ENCODE data around the gene PDXK.
A peak's percentile ranks its signal among the peaks of the same experiment; 100 is the strongest.

Gene PDXK

GRCh38 chr21:43768868-43769167 is 49.9 kb downstream of the PDXK start:
- H3K4me3 ChIP-seq (ENCODE audit: low read depth, low read length), result no peak overlapping the region
- no peaks in the 10 kb centered on the region for H3K9me3 ChIP-seq (ENCODE audit: control insufficient read depth, insufficient read depth, low read length)

GRCh38 chr21:43769325-43769958 is 50.5 kb downstream of the PDXK start:
- Histone ChIP-seq H3K4me1 (ENCODE audit: control insufficient read depth, insufficient read depth, low read length) (peaks cover 27% of the 10 kb centered on the region), H3K27ac (ENCODE audit: low read depth, low read length) (no peak overlapping the region), H3K36me3 (ENCODE audit: control insufficient read depth, insufficient read depth, low read length) (peaks cover 15% of the 10 kb centered on the region), H3K27me3 (ENCODE audit: control insufficient read depth, insufficient read depth, low read length) (no peaks in the 10 kb centered on the region), H3K9ac (ENCODE audit: low read depth, low read length) (no peak overlapping the region), H3K9me3 (ENCODE audit: control insufficient read depth, insufficient read depth, low read length) (no peaks in the 10 kb centered on the region), H3K4me3 (ENCODE audit: low read depth, low read length) (no peak overlapping the region)

More at GRCh38 chr21:43768868-43769167, 49.9 kb downstream of the PDXK start:
- H3K27ac ChIP-seq (ENCODE audit: low read depth, low read length), result peak overlapping the region; percentile 67
- peaks cover 9% of the 10 kb centered on the region for H3K36me3 ChIP-seq (ENCODE audit: control insufficient read depth, insufficient read depth, low read length)
- no peak overlapping the region for H3K9ac ChIP-seq (ENCODE audit: low read depth, low read length)
- H3K27me3 ChIP-seq (ENCODE audit: control insufficient read depth, insufficient read depth, low read length), result no peaks in the 10 kb centered on the region
- peaks cover 27% of the 10 kb centered on the region for H3K4me1 ChIP-seq (ENCODE audit: control insufficient read depth, insufficient read depth, low read length)

- H3K27me3 ChIP-seq (ENCODE audit: control insufficient read depth, insufficient read depth, low read length), result no peaks in the 10 kb centered on the region
- H3K4me3 ChIP-seq (ENCODE audit: low read depth, low read length), result no peak overlapping the region
- peaks cover 28% of the 10 kb centered on the region for H3K4me1 ChIP-seq (ENCODE audit: control insufficient read depth, insufficient read depth, low read length)
- H3K9ac ChIP-seq (ENCODE audit: low read depth, low read length), result no peak overlapping the region
- peaks cover 17% of the 10 kb centered on the region for H3K36me3 ChIP-seq (ENCODE audit: control insufficient read depth, insufficient read depth, low read length)
- no peak overlapping the region for H3K27ac ChIP-seq (ENCODE audit: low read depth, low read length)
- H3K9me3 ChIP-seq (ENCODE audit: control insufficient read depth, insufficient read depth, low read length), result no peaks in the 10 kb centered on the region
These were observed 51.2 kb downstream of the PDXK start for GRCh38 chr21:43770066-43770655.

GRCh38 chr21:43771199-43771675 is 52.3 kb downstream of the PDXK start:
- peaks cover 17% of the 10 kb centered on the region for H3K36me3 ChIP-seq (ENCODE audit: control insufficient read depth, insufficient read depth, low read length)
- H3K4me1 ChIP-seq (ENCODE audit: control insufficient read depth, insufficient read depth, low read length), result peaks cover 31% of the 10 kb centered on the region
- H3K27ac ChIP-seq (ENCODE audit: low read depth, low read length), result no peak overlapping the region
- H3K9ac ChIP-seq (ENCODE audit: low read depth, low read length), result no peak overlapping the region
- H3K4me3 ChIP-seq (ENCODE audit: low read depth, low read length), result no peak overlapping the region
- H3K27me3 ChIP-seq (ENCODE audit: control insufficient read depth, insufficient read depth, low read length), result no peaks in the 10 kb centered on the region
- H3K9me3 ChIP-seq (ENCODE audit: control insufficient read depth, insufficient read depth, low read length), result no peaks in the 10 kb centered on the region

DNA sequence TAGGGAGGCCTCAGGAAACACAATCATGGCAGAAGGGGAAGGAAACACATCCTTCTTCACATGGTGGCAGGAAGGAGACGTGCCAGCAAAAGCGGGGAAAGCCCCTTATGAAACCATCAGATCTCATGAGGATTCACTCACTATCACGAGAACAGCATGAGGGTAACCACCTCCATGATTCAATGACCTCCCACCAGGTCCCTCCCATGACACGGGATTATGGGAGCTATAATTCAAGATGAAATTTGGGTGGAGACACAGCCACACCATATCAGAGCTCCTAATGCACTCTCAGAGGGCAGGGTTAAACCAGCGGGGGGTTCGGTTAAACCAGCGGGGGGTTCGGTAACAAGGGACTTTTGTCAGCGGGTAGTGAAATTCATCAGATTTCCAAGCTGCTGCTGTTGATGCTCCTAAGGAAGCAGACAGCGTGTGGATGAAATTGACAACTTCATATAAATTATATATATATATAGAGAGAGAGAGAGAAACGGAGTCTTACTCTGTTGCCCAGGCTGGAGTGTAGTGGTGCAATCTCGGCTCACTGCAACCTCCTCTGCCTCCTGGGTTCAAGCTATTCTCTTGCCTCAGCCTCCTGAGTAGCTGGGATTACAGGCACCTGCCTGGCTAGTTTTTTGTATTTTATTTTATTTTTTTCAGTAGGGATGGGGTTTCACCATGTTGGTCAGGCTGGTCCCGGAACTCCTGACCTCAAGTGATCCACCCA is 52.9 kb downstream of the PDXK start:
- Histone ChIP-seq H3K27me3 (ENCODE audit: control insufficient read depth, insufficient read depth, low read length) (no peaks in the 10 kb centered on the region), H3K4me3 (ENCODE audit: low read depth, low read length) (no peak overlapping the region), H3K9ac (ENCODE audit: low read depth, low read length) (no peak overlapping the region), H3K4me1 (ENCODE audit: control insufficient read depth, insufficient read depth, low read length) (peaks cover 31% of the 10 kb centered on the region), H3K27ac (ENCODE audit: low read depth, low read length) (no peak overlapping the region), H3K36me3 (ENCODE audit: control insufficient read depth, insufficient read depth, low read length) (peaks cover 17% of the 10 kb centered on the region), H3K9me3 (ENCODE audit: control insufficient read depth, insufficient read depth, low read length) (no peaks in the 10 kb centered on the region)

DNA sequence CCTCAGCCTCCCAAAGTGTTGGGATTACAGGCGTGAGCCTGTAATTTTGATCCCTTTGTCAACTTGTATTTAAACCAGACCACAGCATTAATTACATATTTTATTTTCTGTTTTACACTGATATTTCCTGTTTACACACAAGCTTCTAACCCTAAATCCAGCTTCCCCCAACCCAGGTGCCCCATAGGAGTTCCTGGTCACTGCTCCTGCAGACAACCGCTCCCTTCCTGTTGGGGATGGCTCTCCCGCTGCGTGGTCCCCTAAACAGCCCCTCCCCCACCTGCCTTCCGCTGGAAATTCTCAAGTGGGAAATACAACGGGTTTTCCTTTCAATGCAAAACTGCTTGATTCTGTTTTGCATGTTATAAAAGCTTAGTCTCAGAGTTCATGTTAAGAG is 53.5 kb downstream of the PDXK start:
- Histone ChIP-seq H3K36me3 (ENCODE audit: control insufficient read depth, insufficient read depth, low read length) (peaks cover 17% of the 10 kb centered on the region), H3K4me1 (ENCODE audit: control insufficient read depth, insufficient read depth, low read length) (peaks cover 31% of the 10 kb centered on the region), H3K27ac (ENCODE audit: low read depth, low read length) (no peak overlapping the region), H3K27me3 (ENCODE audit: control insufficient read depth, insufficient read depth, low read length) (no peaks in the 10 kb centered on the region), H3K9ac (ENCODE audit: low read depth, low read length) (no peak overlapping the region), H3K4me3 (ENCODE audit: low read depth, low read length) (no peak overlapping the region), H3K9me3 (ENCODE audit: control insufficient read depth, insufficient read depth, low read length) (no peaks in the 10 kb centered on the region)

DNA sequence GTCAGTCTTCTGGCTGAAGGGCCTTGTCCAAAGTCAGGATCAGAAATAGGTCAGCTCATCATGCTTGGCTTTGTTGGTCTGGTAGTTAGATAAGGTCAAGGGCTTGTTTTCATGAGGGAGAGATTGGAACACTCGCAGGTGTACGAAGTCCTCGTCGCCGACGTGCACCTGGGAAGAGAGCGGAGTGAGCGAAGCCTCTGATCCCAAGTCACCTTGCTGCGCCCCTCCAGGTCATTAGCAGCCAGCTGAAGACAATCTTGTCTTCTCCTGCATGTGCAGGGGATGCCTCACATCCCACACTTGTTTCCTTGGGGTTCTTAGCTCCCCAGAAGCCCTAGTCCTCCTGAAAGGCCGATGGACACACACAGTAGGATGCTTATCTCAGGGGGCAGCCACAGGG is 55.2 kb downstream of the PDXK start:
- Histone ChIP-seq H3K9me3 (ENCODE audit: control insufficient read depth, insufficient read depth, low read length) (no peaks in the 10 kb centered on the region), H3K4me1 (ENCODE audit: control insufficient read depth, insufficient read depth, low read length) (peaks cover 20% of the 10 kb centered on the region), H3K4me3 (ENCODE audit: low read depth, low read length) (no peak overlapping the region), H3K27me3 (ENCODE audit: control insufficient read depth, insufficient read depth, low read length) (no peaks in the 10 kb centered on the region), H3K27ac (ENCODE audit: low read depth, low read length) (no peak overlapping the region), H3K36me3 (ENCODE audit: control insufficient read depth, insufficient read depth, low read length) (peaks cover 17% of the 10 kb centered on the region), H3K9ac (ENCODE audit: low read depth, low read length) (no peak overlapping the region)

DNA sequence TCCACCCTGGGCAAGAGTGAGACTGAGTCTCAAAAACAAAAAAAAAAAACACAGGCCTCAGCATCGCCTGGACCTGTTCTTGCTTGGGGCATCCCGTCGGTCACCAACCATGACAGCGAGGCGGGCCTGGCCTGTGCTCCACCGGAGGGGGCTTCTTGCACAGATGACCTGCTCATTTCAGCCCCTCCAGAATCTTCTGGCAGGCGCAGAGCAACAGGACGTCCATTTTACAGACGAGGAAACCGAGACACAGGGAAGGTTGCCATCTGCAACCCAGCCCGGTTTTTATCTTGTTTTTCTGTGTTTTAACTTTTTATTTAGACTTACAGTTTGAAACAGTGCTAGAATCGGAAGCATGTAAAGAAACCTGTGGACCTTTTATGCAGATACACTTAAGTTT is 56.3 kb downstream of the PDXK start:
- Histone ChIP-seq H3K9ac (ENCODE audit: low read depth, low read length) (0 out of 2 replicates have a peak overlapping the region, but pooled peaks have one; percentile 64), H3K36me3 (ENCODE audit: control insufficient read depth, insufficient read depth, low read length) (peaks cover 17% of the 10 kb centered on the region), H3K4me1 (ENCODE audit: control insufficient read depth, insufficient read depth, low read length) (peaks cover 20% of the 10 kb centered on the region), H3K27me3 (ENCODE audit: control insufficient read depth, insufficient read depth, low read length) (no peaks in the 10 kb centered on the region), H3K9me3 (ENCODE audit: control insufficient read depth, insufficient read depth, low read length) (no peaks in the 10 kb centered on the region), H3K27ac (ENCODE audit: low read depth, low read length) (no peak overlapping the region), H3K4me3 (ENCODE audit: low read depth, low read length) (peak overlapping the region; percentile 90)

GRCh38 chr21:43775795-43776430 is 57.0 kb downstream of the PDXK start, which contains the start of gene CSTB:
Gene CSTB (minus strand): TSS chr21:43776308. CDS start chr21:43776269, 39 bp downstream.
- Histone ChIP-seq H3K9me3 (ENCODE audit: control insufficient read depth, insufficient read depth, low read length) (no peaks in the 10 kb centered on the region), H3K9ac (ENCODE audit: low read depth, low read length) (peak within 1 kb of the TSS; percentile 64; the same call in 1 of the 2 replicates), H3K27ac (ENCODE audit: low read depth, low read length) (peak within 1 kb of the TSS; percentile 42), H3K4me1 (ENCODE audit: control insufficient read depth, insufficient read depth, low read length) (peaks cover 20% of the 10 kb centered on the region), H3K36me3 (ENCODE audit: control insufficient read depth, insufficient read depth, low read length) (peaks cover 17% of the 10 kb centered on the region), H3K4me3 (ENCODE audit: low read depth, low read length) (peak within 1 kb of the TSS; percentile 90), H3K27me3 (ENCODE audit: control insufficient read depth, insufficient read depth, low read length) (no peaks in the 10 kb centered on the region)

- no peaks in the 10 kb centered on the region for H3K27me3 ChIP-seq (ENCODE audit: control insufficient read depth, insufficient read depth, low read length)
- no peak overlapping the region for H3K27ac ChIP-seq (ENCODE audit: low read depth, low read length)
- peaks cover 16% of the 10 kb centered on the region for H3K36me3 ChIP-seq (ENCODE audit: control insufficient read depth, insufficient read depth, low read length)
- no peaks in the 10 kb centered on the region for H3K9me3 ChIP-seq (ENCODE audit: control insufficient read depth, insufficient read depth, low read length)
- H3K4me1 ChIP-seq (ENCODE audit: control insufficient read depth, insufficient read depth, low read length), result peaks cover 7% of the 10 kb centered on the region; the same call in 1 of the 2 replicates
- H3K9ac ChIP-seq (ENCODE audit: low read depth, low read length), result no peak overlapping the region
- H3K4me3 ChIP-seq (ENCODE audit: low read depth, low read length), result no peak overlapping the region
These were observed 59.0 kb downstream of the PDXK start for GRCh38 chr21:43777953-43778352.

Measured in HUES48 (cell line).